Measurements from ENCODE around the gene BSCL2. TPM values are rescaled to one million over a fixed set of nuclear protein-coding genes. Genes with fewer than 3 reads are reported as not detected.

BSCL2 gene
- total RNA-seq, 1 donor from 2014 or later = 45.2 TPM

DNA sequence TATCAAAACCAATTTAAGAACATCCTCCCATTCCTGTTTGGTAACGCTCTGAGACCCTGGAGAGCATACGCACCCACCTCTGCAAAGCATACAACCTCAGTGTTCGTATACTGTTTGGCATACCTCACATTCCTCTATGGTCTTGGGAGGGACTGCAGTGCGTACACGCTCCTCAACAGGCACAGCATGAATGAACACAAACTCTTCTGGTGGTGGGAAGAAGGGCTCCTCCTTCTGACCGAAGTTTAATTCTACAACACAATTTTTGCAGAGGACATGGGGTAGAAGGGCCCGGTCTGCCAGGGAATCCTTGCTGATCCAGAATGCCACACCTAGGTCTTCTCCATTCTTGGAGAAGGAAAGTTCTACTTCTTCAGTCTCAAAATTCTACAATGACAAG, 14.8 kb upstream of the BSCL2 start:
- DNase-seq (ENCODE audit: low read depth) = no peak
- TF ChIP-seq, protein P1, sequence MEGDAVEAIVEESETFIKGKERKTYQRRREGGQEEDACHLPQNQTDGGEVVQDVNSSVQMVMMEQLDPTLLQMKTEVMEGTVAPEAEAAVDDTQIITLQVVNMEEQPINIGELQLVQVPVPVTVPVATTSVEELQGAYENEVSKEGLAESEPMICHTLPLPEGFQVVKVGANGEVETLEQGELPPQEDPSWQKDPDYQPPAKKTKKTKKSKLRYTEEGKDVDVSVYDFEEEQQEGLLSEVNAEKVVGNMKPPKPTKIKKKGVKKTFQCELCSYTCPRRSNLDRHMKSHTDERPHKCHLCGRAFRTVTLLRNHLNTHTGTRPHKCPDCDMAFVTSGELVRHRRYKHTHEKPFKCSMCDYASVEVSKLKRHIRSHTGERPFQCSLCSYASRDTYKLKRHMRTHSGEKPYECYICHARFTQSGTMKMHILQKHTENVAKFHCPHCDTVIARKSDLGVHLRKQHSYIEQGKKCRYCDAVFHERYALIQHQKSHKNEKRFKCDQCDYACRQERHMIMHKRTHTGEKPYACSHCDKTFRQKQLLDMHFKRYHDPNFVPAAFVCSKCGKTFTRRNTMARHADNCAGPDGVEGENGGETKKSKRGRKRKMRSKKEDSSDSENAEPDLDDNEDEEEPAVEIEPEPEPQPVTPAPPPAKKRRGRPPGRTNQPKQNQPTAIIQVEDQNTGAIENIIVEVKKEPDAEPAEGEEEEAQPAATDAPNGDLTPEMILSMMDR (IDR thresholded peaks at IDR 0.05; ENCODE audit: insufficient read depth, low read length, poor library complexity, severe bottlenecking) = no peak
- no peaks in the 10 kb centered on the region for H3K27me3 ChIP-seq (ENCODE audit: control insufficient read depth, insufficient read depth, low read length)
- no peak overlapping the region for H3K4me3 ChIP-seq (ENCODE audit: low read depth, low read length)
- H3K36me3 ChIP-seq (ENCODE audit: control insufficient read depth, insufficient read depth, low read length) = peaks cover 3% of the 10 kb centered on the region

DNA sequence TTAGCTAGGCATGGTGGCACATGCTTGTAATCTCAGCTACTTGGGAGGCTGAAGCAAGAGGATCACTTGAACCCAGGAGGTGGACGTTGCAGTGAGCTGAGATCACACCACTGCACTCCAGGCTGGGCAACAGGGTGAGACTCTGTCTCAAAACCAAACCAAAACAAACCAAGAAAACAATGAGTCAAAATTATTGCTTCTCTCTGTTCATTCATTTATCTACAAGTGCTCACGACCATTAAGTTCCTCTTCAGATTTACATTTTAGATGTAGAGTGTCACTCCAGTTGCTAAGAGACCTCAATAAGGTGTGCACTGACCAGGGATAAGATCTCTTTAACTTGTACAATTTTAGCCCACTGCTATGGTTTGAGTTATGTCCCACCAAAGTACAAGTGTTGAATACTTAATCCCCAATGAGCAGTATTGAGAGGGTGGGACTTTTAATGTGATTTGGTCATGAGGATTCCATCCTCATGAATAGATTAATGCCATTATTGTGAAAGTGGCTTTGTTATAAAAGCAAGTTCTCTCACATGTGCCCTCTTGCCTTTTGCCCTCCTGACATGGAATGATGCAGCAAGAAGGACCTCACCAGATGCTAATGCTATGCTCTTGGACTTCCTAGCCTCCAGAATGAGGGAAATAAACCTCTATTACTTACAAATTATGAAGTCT, 12.2 kb upstream of the BSCL2 start:
- DNase-seq (ENCODE audit: low read depth) = no peak
- TF ChIP-seq, protein P1 (IDR thresholded peaks at IDR 0.05; ENCODE audit: insufficient read depth, low read length, poor library complexity, severe bottlenecking) = no peak
- H3K36me3 ChIP-seq (ENCODE audit: control insufficient read depth, insufficient read depth, low read length) = peaks cover 5% of the 10 kb centered on the region
- H3K27me3 ChIP-seq (ENCODE audit: control insufficient read depth, insufficient read depth, low read length) = no peaks in the 10 kb centered on the region
- no peak overlapping the region for H3K4me3 ChIP-seq (ENCODE audit: low read depth, low read length)

- Histone ChIP-seq H3K27me3 (ENCODE audit: control insufficient read depth, insufficient read depth, low read length) (no peaks in the 10 kb centered on the region), H3K36me3 (ENCODE audit: control insufficient read depth, insufficient read depth, low read length) (peaks cover 3% of the 10 kb centered on the region), H3K4me3 (ENCODE audit: low read depth, low read length) (no peak overlapping the region)
- no peak for DNase-seq (ENCODE audit: low read depth)
- TF ChIP-seq, protein P1 (IDR thresholded peaks at IDR 0.05; ENCODE audit: insufficient read depth, low read length, poor library complexity, severe bottlenecking) = no peak
Observed at GRCh38 chr11:62716816-62717215, 9.6 kb upstream of the BSCL2 start.

DNA sequence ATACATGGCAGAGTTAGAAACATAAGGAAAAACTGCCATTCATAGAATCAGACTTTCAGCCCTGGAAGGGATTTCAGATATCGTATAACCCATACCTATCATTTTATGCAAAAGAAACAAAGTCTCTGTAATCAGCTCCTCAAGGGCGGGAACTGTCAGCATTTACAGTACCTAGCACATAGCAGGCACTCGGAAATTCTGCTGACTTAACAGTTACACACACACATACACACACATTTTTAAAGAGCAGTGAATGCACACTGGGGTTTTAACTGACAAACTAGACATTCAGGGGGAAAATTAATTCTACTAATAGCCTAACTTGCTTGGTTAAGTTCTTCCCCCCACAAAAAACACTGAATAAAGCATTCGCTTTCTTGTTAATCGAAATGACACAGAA, 9.0 kb upstream of the BSCL2 start:
- Histone ChIP-seq H3K27me3 (ENCODE audit: control insufficient read depth, insufficient read depth, low read length) (no peaks in the 10 kb centered on the region), H3K4me3 (ENCODE audit: low read depth, low read length) (no peak overlapping the region), H3K36me3 (ENCODE audit: control insufficient read depth, insufficient read depth, low read length) (peaks cover 3% of the 10 kb centered on the region)
- DNase-seq (ENCODE audit: low read depth) = no peak
- TF ChIP-seq, protein P1 (IDR thresholded peaks at IDR 0.05; ENCODE audit: insufficient read depth, low read length, poor library complexity, severe bottlenecking) = no peak

- no peak overlapping the region for H3K4me3 ChIP-seq (ENCODE audit: low read depth, low read length)
- TF ChIP-seq, protein P1 (IDR thresholded peaks at IDR 0.05; ENCODE audit: insufficient read depth, low read length, poor library complexity, severe bottlenecking) = no peak
- no peaks in the 10 kb centered on the region for H3K27me3 ChIP-seq (ENCODE audit: control insufficient read depth, insufficient read depth, low read length)
- H3K36me3 ChIP-seq (ENCODE audit: control insufficient read depth, insufficient read depth, low read length) = peaks cover 3% of the 10 kb centered on the region
- DNase-seq (ENCODE audit: low read depth) = no peak
Observed at GRCh38 chr11:62715150-62716130, 8.2 kb upstream of the BSCL2 start.

Measured in kidney epithelial cell (primary cell).